Spleen (tissue), 7 donors: ENCODE data around the gene DLX1.

Experiments
- CTCF ChIP-seq, 11 experiments: fragments of 200-600 bp in 7 of 11; fragments of 450-650 bp in 4 of 11; sonication (generic) in 4 of 11; IDR thresholded peaks in 8 of 11; conservative IDR thresholded peaks in 3 of 11; 1 replicate in 7 of 11; 2 replicates in 4 of 11; pipeline versions ENCODE4 v1.4.0 to v1.8.0; 2016 to 2021; ENCODE audit warnings: antibody characterized with exemption in 11 of 11, inconsistent platforms in 4 of 11, mild to moderate bottlenecking in 1 of 11
- POLR2A ChIP-seq, 3 donors: fragments of 450-650 bp; IDR thresholded peaks; one replicate each; pipeline ENCODE4 v1.5.1; 2017; ENCODE audit warnings: antibody characterized with exemption in 3 of 3, mild to moderate bottlenecking in 1 of 3
- POLR2AphosphoS5 ChIP-seq, 3 donors: sonication (generic); formaldehyde crosslinking; IDR thresholded peaks; one replicate each; pipeline ENCODE4 v1.5.1; 2017; ENCODE audit warnings: antibody characterized with exemption in 3 of 3
- donor health status: DM: no; HTN: no; CAD: no; lungs with moderate emphysema.
- donor health status: DM: no; HTN: no; CAD: no.
- donor health status: DM: no; HTN: no; CAD: no.

- TF ChIP-seq CTCF (IDR thresholded peaks at IDR 0.05 in 8 of 11, conservative IDR thresholded peaks at IDR 0.05 in 3 of 11) (no peak), POLR2A (IDR thresholded peaks at IDR 0.05) (no peak), POLR2AphosphoS5 (IDR thresholded peaks at IDR 0.05) (no peak)
Observed at GRCh38 chr2:172116107-172116506, 30.8 kb downstream of the DLX1 start.
